CMK (cell line): ENCODE data around the gene RRP15.

Experiments used
- DNase-seq: peaks from one replicate; pipeline ENCODE4 v3.0.0-alpha.2; 2010; ENCODE audit warnings: low read depth

RRP15 gene, protein sequence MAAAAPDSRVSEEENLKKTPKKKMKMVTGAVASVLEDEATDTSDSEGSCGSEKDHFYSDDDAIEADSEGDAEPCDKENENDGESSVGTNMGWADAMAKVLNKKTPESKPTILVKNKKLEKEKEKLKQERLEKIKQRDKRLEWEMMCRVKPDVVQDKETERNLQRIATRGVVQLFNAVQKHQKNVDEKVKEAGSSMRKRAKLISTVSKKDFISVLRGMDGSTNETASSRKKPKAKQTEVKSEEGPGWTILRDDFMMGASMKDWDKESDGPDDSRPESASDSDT

DNA sequence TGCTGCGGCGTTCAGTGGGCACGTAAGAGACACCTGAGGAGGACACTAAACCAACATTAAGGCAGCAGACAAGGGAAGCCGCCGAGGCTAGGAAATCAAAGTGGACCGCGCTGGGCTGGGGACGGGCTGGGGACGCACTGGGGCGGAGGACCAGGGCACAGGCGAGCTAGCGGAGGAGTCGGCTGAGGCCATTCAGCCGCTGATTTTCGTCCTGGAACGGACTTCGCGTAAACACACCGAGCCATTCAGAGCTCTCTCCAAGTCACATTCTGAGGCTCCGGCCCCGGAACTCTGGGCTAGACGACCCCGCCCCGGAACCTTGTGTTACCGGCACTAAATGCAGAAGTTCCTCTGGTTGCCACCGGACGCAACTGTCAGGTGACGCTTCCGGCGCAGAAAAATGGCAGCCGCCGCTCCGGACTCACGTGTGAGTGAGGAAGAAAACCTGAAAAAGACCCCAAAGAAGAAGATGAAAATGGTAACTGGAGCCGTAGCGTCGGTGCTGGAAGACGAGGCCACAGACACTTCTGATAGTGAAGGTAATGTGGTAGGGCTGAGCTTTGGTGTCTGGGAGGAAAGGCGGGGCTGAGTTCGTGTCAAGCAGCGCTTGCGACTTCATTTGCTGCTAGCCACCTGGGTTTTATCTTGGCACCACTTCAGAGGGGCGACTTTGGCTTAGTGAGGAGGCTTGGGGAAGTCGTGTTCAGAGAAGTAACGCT lies at the start of gene RRP15:
TSS of gene RRP15 (plus strand) at position 377 of the 719 bp plus-strand sequence. CDS start at position 401, 24 bp downstream.
- DNase-seq: peak; percentile 57

DNA sequence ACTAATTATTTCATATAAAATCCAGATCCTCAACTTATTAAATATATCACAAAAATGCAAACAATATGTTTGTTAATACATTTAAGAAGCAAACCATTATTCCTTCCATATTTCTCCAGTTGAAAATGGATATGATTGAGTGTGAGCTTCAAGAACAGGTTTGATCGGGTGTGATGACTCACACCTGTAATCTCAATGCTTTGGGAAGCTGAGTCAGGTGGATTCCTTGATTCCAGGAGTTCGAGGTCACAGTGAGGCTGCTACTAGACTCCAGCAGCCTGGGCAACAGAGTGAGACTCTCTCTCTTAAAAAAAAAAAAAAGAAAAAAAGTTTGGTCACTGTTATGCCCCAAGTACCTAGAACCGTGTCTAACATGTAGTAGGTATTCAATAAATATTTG lies 42.9 kb upstream of the RRP15 start:
- DNase-seq: no peak

DNA sequence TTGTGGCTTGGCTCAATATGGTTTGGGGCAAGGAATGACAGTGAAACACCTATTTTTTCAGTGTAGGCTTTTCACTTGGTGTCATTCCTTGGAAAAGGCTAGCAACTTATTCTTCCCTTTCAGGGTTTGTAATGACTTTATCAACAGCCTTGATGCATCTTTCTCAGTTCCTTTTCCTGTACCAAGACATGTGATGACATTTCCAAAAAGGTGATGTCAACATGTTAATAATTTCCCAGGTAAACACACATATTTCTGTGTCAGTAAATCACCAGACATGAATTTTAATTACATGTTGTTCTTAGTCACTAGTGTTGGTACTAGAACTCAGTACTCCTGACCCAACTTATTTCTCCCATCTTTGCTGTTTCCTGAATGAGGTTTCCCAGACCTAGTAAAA lies 37.8 kb upstream of the RRP15 start:
- DNase-seq: no peak

DNA sequence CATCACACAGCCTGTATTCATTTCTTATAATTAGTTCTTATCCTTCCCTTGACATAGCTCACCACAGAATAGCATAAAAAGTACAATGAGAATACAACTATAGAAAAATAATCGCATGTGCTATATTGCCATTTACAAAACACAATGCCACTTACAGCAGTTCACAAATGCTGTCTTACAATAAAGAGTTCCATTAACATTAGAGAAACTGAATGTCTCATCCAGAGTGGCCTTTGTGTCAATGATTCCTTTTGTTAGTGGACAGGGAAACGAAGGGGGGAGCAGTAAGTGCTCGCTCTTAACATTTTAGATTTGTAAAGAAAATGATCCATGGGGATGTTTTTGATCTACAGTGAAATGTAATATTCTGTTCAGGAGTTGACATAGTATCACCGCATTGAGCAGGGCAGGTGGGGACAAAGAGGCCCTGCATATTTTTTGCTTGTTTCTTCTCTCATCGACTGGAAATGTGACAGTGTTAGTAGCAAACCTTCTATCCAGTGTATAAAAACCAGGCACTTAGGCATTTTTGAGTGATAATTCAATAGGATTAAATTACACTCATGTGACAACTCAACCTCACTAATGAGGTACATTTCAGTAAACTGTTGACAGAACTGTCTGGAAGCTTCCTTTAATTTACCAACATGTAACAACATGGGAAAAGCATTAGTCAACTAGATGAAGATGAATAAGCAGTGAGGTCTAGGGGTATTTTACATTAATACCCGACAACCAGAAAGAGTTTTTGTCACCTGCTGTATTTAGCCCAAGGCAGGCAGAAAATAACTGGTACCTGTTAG lies 35.6 kb upstream of the RRP15 start:
- DNase-seq: no peak

DNA sequence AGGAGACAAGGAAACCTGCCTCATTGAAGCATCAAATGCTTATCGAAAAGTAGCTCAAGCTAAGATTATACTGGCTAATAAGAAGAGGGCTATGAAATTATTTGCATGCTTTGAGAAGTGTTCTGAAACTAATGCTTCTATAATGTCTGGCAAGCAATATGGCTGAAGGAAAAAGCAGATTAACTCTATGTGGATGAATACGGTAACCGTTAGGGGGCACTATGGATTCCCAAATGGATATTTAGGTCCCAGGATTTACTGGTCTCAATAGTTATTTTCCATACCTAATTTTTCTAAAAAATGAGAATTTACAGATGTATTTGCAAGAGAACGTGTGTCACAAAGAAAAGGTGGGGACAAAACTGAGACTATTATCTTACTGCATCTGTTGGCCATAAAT lies 34.6 kb upstream of the RRP15 start:
- DNase-seq: no peak

DNA sequence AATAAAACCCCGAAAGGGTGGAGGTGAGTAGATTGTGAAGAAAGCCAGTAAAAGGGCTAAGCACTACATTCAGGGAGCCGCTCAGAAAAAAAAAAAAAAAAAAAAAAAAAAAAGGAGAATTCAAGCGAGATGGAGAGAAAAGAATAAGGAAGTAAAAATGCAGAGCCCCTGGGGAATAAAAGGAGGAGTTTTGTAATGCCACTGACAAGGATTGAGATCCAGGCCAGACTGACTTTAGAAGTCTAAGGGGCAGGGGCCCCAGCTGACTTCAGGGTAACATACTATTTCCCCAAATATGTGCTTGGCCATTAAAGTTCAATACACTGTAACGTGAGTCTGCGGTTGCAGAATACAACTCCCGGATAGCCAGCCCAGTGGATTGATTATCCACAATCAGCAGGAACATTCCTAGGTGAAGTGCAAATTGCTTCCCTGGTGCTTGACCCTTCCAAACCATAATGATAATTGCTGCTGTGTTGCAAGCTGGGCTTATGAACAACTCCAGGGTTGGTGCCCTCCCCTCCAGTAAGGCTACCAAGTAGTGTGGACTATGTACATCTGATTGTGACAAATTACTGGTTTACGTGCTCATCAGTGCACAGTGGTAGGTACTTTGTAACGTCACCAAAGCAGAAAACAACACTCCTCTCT lies 30.7 kb upstream of the RRP15 start:
- DNase-seq: no peak

DNA sequence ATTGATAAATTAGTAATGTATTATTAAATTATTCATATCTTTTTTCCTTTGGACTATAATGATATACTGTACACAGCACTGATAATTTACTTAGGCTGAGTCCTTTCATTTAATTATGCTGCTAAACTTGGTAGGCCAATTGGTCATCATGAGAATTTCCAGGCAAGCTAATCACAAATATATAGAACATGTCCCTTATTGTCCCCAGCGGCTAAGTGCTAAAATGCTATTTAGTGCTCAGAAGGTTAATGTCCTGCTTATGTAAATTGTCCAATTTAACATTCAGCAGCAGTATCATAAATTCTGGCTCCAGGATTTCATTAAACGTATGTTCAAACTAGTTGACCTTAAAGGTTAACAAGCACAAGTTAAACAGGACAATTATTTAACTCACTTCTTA lies 30.0 kb upstream of the RRP15 start:
- no peak for DNase-seq

DNA sequence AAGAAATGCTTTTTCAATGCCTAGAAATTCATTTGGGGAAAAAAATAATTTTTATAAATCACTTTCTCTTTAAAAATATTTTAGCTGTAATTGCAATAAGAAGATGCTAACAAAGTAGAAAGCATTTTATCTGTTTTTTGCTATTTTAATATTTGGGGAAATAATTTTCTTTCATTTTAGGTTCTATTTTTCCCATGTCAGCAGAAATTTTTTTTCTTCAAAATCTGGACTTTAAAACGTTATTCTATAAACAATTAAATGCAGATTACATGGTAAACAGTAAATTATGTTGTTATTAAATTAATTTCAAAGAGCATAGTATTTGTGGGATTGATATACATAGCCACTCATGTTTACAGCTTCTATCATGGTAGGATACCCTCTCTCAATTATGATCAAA lies 27.7 kb upstream of the RRP15 start:
- no peak for DNase-seq

DNA sequence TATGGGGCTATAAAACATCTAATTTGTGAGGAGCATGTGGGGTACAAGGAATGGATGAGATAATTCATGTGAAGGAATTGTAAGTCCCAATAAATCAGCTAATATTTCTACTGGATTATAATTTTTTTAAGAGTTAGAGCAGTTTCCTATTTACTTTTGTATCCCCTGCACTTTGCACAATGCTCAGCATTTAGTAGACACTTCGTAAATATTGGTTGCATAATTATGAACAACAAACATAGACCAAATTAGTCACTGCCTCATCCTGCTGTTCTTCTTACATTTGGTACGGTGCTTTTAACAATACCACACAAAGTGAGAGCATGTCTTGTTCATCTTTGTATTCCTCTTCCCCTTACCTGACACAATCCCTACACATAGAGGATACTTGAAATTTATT lies 27.1 kb upstream of the RRP15 start:
- no peak for DNase-seq

DNA sequence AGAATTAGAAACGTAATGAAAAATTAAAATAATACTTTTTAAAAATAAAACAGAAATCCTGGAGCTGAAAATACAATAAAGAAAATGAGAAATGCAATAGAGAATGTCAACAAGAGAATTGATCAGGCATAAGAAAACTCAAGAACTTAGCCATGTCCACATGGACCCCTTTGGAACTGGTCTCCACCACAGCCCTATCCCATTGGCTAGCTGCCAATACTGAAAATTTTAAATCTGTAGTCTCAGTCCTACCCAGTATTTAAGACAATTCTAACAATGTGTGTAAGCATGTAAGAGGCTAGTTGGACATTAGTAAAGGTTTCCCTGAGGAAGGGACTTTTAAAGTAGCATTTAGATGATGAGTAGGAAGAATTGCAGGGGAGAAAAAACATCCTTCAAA lies 25.8 kb upstream of the RRP15 start:
- DNase-seq: no peak

DNA sequence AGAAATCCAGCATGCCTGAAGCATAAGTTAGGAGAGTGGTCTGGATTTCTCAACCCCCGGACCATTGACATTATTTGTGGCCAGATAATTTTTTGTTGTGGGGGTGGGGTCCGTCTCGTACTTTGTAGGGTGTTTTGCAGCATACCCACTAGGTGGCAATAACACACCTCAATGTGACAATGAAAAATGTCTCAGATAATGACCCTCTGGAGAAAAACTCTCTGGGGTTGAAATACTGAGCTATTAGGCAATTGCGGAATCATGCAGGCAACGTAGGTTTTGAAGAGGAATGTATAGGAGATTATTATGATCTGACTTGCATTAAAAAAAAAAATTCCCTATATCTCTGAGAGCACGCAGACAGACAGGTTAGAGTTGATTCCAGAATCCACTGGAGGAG lies 25.3 kb upstream of the RRP15 start:
- no peak for DNase-seq

DNA sequence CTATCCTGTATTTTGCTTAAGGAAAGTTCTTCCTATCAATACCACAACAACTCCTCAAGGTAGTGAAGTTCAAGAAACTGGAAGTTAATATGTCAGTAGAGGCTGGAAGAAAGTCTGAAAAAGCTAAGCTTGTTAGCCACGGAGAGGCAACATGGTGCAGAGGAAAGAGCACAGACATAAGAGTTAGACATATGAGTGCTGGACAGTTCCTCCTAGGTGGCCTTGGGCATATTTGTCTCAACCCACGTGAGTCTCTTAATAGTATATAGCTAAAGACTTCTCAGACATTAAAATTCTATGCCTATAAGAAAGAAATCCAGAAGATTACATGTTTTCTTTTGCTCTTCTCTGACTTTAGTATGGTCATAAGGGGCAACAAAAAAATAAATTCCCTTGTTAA lies 22.8 kb upstream of the RRP15 start:
- DNase-seq: no peak

DNA sequence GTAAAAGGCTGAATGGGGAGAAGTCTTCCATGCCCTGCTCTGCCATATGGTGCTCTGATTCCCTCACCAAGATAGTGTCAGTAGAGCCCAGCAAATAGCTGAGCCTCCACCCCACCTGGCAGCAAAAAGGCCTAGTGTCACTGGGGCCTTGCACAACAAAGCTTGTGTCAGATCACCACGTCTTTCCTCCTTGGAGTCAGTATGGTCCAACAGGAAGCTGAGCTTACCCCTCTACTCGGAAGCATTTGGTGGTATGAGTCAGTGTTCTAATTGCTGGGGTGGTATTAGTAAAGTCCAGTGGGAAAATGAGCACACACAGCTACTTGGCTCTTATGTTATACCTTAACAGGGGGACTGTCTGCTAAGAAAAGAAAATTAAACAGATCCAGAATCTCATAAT lies 18.7 kb upstream of the RRP15 start:
- no peak for DNase-seq

DNA sequence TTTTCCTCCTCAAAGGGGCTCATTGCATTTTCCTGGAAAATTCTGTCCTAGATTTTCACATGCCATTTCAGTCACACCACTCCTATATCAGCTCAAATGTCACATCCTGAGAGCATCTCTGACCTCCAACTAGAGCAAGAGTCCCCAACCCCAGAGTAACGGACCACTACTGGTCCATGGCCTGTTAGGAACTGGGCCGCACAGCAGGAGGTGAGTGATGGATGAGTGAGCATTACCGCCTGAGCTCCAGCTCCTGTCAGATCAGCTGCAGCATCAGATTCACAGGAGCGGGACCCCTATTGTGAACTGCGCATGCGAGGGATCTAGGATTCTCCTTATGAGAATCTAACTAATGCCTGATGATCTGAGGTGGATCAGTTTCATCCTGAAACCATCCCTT lies 12.7 kb upstream of the RRP15 start:
- no peak for DNase-seq

DNA sequence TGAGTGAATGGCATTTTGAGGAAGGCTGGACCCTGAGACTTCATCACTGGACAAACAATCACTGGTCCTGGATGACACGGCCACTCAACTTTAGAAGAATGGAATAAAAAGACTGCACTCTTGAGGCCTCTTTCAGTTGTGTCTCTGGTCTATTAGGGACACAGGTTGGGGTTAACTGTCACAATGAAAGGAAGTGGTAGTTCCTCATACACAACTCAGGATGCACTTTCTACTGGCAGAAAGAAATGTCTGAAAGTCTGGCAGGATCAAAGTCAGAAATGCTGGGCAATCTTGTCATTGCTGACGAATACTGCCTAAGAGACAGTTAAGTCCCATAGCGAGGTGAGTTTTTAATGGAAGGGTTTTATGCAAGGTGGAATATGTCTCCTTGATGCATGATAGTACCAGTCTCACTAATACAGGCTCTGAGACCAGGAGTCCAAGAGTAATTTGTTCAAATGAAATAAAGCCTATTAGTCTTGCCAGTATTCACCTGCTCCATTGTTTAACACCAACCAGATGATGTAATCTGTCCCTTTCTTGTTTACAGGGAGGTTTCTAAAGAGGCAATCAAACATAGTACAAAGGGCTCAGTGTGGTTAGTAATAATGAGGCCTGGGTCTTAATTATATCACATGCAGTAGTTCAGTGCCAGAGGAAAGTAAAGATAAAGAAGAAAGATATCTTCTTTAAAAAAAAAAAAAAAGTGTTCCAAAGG lies 11.2 kb upstream of the RRP15 start:
- no peak for DNase-seq

DNA sequence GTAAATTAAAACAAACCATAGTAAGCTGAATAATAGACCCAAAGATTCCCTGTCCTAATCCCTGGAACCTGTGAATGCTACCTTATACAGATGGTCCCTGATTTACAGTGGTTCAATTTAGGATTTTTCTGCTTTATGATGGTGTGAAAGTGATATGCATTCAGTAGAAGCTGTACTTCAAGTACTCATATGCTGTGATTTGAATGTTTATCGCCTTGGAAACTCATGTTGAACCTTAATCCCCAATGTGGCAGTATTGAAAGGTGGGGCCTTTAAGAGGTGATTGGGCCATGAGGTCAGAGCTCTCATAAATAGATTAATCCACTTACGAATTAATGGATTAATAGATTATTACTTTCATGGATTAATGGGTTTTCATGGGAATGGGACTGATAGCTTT lies 10.6 kb upstream of the RRP15 start:
- no peak for DNase-seq

DNA sequence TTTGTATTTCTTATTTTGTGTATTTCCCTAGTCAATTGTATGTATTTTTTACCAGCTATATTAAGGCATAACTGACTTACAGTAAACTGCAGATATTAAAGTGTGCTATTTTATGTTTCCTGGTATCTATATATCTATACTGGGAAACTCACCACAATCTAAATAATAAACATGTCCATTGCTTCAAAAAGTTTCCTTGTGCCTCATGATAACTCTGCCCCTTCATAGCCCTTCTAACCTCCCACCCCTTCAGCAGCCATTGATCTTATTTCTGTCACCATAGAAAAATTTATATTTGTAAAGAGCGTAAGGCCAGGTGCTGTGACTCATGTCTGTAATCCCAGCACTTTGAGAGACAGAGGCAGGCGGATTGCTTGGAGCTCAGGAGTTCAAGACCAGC lies 9.3 kb upstream of the RRP15 start:
- no peak for DNase-seq

DNA sequence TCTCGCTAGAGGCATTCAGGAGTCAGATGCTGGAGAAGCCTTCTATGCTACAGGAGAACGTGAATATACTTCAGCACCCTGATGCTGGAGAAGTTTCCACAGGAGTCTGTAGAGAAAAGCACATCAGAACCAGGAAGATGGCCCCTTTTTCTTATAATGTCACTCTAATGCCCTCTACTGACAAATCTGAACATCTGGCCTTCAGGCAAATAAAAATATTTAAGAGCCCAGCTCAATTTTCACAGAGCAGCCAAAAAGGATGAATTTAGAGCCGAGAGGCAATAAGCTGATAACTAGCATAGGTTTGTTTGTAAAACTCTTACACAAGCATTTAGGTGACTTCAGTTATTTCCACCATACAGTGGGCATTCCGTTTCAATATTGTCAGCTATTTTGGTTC lies 3.8 kb upstream of the RRP15 start:
- DNase-seq: no peak

DNA sequence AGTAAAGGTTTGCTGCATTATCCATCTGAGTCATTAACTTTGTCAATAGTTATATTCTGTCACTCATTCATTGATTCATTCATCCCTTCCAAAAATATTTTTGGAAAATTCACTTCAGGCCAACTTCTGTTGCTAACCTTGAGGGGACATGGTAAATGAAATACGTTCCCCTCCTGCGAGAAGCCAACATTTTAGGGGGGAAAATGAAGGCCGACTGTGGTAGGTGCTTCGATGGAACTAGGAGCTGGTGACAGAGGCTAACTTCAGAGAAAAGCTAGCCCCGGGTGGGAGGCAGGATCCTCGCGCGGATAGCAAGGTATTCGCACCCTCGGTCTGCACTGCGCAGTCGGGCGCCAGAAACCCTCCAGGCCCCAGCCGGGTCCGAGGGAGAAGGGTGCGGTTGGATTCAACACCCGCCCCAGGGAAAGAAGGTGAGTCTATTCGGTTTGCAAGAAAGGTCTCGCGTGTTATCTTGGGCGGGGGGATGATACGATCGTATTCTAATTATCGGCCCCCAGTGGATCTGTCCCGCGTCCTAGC lies 646 bp upstream of the RRP15 start:
- no peak for DNase-seq

DNA sequence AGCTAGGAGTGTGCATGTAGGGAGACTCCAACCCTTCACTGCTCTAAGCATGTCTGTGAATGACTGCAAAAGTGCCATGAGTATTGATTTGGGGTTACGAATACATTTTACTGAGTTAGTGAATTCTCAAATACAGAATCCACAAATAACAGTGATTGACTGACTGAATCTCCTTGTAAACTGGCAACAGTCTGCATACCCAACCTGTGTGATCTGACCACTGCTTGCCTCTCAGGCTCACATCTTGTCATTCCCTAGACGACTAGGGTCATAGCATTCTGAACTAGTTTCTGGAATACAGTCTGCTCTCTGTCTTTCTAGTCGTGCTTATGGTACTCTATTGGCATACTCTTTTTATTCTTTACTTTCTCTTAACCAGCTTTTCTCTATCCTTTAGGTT lies 7.4 kb downstream of the RRP15 start:
- DNase-seq: no peak

DNA sequence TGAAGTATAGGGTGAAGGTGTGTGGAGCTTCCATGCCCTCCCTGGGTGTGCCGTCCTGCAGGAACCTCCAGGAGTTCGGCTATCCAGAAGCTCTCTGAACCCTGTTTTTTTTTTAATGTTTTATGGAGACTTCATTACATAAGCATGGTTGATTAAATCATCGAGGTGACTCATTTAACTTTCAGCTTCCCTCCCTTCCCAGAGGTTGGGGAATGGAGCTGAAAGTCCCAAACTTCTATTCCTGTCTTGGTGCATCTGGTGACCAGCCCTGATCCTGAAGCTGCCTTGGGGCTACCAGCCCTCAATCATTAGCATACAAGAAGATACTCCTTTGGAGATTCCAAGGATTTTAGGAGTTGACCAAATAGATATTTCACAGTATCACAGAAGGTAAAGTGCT lies 9.5 kb downstream of the RRP15 start:
- DNase-seq: no peak

DNA sequence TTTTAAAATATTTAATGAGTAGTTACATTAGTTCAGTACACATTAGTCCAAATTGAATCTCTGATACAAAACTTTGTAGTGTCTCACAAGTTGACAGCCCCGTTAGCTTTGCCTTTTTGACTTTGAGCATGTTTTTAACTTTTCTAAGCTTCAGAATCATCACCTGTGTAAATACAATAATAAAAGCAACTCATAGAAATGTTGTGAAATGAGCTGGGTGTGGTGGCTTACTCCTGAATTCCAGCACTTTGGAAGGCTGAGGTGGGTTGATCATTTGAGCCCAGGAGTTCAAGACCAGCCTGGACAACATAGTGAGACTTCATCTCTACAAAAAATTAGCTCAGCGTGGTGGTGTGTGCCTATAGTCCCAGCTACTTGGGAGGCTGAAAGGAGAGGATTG lies 11.1 kb downstream of the RRP15 start:
- no peak for DNase-seq
